Measurements from ENCODE around the gene TTC34.
"Not testable (repeated sequence)": the region's sequence is repeated elsewhere in the genome, so short reads cannot be mapped to it uniquely, and the experiment has no call there.

- TF ChIP-seq CTCF (IDR thresholded peaks at IDR 0.05); ZFX (IDR thresholded peaks at IDR 0.05; ENCODE audit: borderline replicate concordance): not testable (repeated sequence)
These were observed 44.0 kb downstream of the TTC34 start for GRCh38 chr1:2757519-2757918.
